HG02763 (cell line): Measurements from ENCODE around the gene MB.
"Not testable (repeated sequence)": the region's sequence is repeated elsewhere in the genome, so short reads cannot be mapped to it uniquely, and the experiment has no call there.

Experiments
- ATAC-seq: cut with Tn5 transposase; IDR thresholded peaks from one replicate; pipeline ENCODE4 v1.9.1; 2021; ENCODE audit warnings: mild to moderate bottlenecking, moderate library complexity; ENCODE audit not compliant: unreplicated experiment

The MB gene

DNA sequence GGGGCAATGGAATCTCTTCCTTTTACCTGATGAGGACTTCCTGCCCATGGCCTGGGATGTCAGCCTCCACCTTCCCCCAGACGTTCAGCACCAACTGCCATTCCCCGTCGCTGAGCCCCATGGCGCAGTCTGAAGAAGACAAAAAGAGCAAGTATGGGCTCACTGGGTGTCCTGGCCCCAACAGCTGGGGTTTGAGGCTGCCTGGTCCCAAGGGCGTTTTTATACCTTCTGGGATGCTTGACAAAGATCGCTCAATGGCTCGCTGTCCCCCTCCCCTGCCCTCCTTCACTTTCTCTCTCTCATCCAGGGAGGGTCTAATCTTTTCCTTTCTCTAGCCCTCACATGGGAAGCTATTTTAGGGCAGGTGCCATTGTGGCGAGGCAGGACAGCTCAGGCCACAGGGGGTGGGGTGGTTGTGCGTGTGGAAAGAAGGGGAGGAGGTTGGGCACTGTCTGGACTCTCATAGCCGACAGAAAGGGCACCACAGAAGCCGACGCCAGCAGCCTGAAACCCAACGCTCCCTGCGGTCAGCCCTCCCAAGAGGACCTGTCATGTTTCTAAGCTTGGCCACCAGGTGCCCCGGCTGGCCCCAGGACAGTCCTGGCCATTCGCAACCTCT lies at the start of gene MB:
MB (minus strand) TSS at position 193 of the 619 bp plus-strand sequence; CDS start at position 121, 72 bp downstream.
- ATAC-seq, result no peak

DNA sequence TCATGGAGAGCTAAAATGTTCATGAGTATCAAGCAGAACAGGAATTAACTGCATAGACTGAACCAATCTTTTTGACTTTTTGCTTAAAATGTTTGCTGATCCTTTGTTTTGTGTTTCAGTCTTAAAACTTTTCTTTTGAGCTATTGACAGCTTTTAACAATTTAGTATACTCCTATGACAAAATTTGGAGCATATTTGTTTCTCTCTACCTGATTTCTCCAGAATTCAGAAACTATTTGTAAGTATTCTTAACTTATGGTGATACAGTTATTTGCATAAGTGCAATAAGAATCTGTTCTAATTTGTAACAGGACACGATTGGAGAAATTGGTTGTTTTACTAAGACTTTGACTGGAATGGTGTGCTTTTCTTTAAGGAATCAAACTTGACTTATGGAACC lies 49.6 kb upstream of the MB start:
- ATAC-seq, result not testable (repeated sequence)

GRCh38 chr22:35664955-35665587 lies 47.9 kb upstream of the MB start:
- no peak for ATAC-seq

GRCh38 chr22:35663371-35663770 lies 46.2 kb upstream of the MB start:
- ATAC-seq, result no peak

GRCh38 chr22:35662914-35663313 lies 45.8 kb upstream of the MB start:
- no peak for ATAC-seq

GRCh38 chr22:35661464-35661863 lies 44.3 kb upstream of the MB start:
- ATAC-seq, result no peak

DNA sequence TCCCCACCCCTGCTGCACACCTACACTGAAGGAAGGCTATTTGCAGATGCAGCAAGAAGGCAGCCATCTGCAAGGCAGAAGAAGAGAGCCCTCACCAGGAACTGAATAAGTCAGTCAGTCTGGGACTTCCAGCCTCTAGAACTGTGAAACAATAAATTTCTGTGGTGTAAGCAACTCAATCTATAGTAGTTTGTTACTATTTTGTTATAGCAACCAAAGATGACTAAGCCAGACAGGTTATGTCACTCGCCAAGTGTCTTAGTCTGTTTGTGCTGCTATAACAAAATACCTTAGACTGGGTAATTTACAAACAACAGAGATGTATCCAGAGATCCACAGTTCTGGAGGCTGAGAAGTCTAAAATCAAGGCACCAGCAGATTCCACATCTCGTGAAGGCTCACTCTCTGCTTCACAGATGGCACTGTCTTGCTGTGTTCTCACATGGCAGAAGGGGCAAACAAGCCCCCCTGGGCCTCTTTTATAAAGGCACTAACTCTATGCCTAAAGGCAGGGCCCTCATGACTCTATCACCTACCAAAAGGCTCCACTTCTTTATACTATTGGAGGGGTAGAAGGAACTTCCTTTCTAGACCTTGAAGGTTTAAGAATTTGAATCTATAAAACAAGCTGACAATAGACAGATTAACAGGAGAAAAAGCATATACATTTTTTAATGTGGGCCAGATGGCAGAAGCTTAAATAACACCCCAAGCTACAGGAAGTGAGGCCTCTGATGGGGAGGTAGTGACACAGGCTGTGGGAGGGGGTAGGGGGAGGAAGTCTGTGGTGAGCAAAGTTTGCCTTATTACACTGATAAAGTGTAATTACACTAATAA lies 43.4 kb upstream of the MB start:
- ATAC-seq, result no peak

GRCh38 chr22:35657571-35658312 lies 40.6 kb upstream of the MB start:
- ATAC-seq, result no peak

DNA sequence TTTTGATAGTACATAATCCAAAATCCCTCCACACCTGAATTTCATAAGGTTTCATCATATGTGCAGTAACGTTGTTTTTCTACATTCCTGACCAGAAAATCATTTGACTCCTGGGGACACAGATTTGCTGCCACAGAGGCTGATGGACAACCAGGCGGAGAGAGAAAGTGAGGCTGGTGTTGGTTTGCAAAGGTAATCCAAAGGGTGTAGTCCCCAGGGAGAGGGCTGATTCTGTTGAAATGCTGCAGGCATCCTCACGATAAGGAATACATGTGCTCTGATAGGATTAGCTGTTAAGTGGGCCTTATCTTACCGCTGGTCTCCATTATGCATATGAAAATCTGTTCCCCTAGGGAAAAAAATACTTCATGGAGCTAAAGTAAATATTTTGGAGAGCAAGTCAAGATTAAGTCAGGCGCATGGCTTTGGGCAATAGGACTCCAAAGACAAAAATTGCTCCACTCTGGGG lies 39.2 kb upstream of the MB start:
- no peak for ATAC-seq

DNA sequence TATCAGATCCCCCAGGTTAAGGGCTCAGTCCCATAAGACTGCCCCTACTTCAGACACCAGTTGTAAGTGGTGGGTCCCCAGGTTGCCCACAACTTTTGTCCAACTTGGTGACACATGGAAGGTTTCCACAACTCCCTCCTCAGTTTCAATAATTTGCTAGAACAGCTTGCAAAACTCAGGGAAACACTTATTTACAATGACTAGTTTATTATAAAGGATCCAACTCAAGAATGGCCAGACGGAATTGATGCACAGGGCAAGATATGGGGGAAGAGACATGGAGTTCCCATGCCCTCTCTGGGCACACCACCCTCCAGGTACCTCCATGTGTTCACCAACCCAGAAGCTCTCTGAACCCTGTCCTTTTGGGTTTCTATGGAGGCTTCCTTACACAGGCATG lies 36.7 kb upstream of the MB start:
- ATAC-seq, result no peak

- ATAC-seq, result no peak
These were observed 34.0 kb upstream of the MB start for GRCh38 chr22:35651085-35651484.

DNA sequence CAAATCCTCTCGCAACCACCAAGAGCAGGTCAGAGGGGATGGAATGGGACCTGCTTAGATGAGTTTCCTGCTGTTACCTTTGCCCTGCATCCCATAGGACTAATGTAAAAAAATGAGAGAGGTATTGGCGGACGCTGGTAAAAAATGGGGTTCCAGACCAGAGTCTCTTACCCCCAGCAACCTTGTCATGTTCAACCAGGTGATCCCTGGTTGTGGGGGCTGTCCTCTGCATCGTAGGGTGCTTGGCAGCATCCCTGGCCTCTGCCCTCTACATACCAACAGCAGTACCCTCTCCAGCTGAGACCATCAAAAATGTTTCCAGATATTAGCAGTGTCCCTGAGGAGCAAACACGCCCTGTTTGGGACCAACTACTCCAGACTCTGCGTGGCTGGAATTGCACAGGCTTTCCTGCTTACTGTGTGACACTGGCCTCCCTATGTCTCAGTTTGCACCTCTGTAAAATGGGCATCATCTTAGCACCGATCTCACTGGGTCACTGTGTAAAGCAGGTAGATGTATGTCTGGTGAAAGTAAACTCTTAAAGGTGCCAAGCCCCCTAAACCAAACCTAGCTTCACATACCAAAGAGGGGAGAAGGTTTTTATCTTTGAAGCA lies 32.6 kb upstream of the MB start:
- ATAC-seq, result no peak

DNA sequence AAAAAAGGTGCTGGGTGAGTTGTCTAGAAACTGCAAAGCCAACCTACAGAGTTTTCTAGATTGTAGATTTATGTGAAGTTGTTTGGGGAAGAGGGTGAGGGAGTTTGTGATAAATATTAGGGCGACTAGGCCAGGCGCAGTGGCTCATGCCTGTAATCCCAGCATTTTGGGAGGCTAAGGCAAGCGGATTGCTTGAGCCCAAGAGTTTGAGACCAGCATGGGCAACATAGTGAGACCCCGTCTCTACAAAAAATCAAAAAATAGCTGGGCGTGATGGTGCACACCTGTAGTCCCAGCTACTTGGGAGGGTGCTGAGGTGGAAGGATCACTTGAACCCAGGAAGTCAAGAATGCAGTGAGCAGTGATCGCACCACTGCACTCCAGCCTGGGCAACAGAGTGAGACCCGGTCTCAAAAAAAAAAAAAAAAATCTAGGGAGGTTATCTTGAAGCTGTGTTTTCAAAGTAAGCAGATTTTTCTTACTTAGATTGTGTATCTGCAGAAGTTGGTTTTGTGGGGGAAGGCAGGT lies 32.0 kb upstream of the MB start:
- no peak for ATAC-seq

- ATAC-seq, result peak; percentile 47
These were observed 31.2 kb upstream of the MB start, which contains the start of gene APOL6 for GRCh38 chr22:35648066-35649025. TSS of gene APOL6 (plus strand) at chr22:35648446. CDS start at chr22:35656426, 7,980 bp downstream.

DNA sequence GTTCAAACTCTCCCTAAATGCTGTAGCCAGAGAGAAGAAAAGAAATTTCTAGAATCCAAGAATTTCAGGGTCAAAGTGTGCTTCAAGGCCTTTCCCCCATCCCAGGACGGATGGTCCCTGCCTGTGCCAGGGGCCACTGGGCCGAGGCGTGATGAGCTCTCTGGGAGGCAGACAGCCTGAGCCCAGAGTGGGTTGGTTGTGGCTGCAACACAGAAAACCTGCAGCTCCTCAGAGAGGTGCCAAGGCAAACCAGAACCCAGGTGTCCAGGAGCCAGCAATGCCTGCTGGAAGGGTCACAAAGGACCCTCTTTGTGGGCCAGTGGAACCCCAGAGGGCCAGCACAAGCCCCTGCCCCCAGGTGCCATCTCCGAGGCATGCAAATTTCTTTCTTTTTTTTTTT lies 28.5 kb upstream of the MB start:
- no peak for ATAC-seq

DNA sequence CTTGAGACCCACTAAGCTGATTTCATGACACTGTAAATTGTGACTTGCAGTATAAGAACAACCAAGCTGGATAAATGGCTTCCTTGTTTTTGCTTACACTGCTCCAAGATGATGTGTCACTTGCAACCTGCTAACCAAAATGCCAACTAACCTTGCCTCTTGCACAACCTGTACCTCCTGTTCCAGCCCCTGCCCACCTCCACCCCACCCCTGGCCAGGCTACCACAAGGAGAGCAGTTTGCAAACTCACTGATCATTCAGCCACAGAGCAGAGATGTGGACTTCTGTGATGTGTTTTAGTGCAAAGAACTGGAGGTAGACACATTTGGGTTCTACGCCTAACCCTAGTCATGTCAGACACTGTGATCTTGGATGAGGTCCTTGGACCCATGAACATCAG lies 26.9 kb upstream of the MB start:
- no peak for ATAC-seq

DNA sequence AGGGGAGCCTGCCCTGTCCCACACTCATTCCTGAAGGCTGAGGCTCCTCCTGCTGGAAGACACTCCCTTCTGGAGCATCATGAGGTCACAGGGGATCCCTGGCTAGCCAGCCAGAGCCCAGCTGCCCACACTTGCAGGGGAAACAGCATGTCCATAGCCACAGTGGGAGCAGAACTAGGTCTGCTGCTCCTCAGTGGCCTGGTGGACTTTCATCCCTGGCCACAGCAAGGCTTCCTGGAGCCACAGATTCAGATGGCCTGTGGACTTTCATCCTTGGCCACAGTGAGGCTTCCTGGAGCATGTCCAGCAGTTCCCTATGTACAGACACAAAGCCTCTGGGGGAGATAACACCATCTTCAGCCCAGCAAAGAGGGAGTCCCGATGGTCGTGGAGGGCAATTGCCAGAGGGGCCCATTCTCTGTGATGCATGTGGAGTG lies 25.2 kb upstream of the MB start:
- ATAC-seq, result no peak

DNA sequence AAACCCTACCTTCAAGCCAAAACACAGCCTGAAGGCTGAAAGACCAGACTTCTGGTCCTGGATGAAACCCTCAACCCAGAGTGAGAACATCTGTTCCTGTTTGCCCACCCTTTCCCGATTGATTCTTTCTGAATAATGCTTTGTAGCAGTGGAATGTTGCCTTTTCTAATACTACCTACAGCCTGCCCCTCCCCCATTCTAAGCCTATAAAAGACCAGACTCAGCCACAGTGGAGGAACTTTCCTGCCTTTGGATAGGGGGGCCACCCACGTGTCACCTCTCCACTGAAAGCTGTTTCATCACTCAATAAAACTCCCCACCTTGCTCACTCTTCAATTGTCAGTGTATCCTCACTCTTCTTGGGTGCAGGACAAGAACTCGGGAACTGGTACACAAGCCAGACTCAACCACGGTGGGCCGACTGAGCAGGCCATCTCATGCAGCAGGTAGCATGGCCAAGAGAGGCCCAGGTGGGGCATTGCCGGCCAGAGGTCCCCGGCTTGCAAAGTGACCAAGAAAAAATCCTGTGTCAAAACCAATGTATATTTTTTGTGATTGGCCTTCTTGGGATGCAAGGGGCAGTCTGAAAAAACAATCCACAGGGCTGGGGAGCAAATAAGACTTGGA lies 24.5 kb upstream of the MB start:
- no peak for ATAC-seq

DNA sequence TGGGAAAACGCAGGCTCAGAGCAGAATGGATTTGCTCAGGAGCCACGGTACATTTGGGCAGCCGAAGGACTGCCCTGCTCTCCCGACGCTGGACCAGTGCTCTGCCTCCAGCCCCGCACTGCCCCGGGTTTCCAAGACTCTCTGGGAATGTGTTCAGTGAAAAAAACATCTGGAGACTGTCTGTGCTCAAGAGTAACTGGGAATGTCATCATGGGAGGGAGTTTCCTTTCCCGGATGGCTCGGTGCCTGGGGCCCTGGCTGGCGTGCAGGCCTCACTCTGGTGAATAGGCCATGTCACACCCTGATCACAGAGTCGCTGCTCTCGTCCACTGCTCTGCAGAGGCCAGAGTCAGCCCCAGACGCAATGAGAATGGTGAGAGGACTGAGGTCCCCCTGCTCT lies 21.3 kb upstream of the MB start:
- no peak for ATAC-seq
